Smooth muscle cell (in vitro differentiated cells): ENCODE data around the gene TBC1D16. TPM values are rescaled to one million over a fixed set of nuclear protein-coding genes. Genes with fewer than 3 reads are reported as not detected.
A peak's percentile ranks its signal among the peaks of the same experiment; 100 is the strongest.
"Not testable (repeated sequence)": the region's sequence is repeated elsewhere in the genome, so short reads cannot be mapped to it uniquely, and the experiment has no call there.

Experiments used
- DNase-seq: peaks from one replicate; lab custom pipeline; 2025; ENCODE audit not compliant: unreplicated experiment; lab: John Stamatoyannopoulos, UW
- H2AFZ ChIP-seq: fragments of 200-600 bp; sonication (generic); 2 replicates; pipeline ENCODE4 v1.6.0; 2016; ENCODE audit warnings: antibody characterized with exemption, low read depth, mild to moderate bottlenecking
- H3F3A ChIP-seq: fragments of 200-600 bp; sonication (generic); 2 replicates; pipeline ENCODE4 v1.6.0; 2017; ENCODE audit warnings: antibody characterized with exemption, low read depth
- H3K27ac ChIP-seq: fragments of 200-600 bp; sonication (generic); 2 replicates; pipeline ENCODE4 v1.5.1; 2016; ENCODE audit warnings: low read depth, mild to moderate bottlenecking
- H3K27me3 ChIP-seq: fragments of 200-600 bp; sonication (generic); 2 replicates; pipeline ENCODE4 v1.6.1; 2016; ENCODE audit warnings: low read depth, mild to moderate bottlenecking
- H3K36me3 ChIP-seq: fragments of 200-600 bp; sonication (generic); 2 replicates; pipeline ENCODE4 v1.5.1; 2016; ENCODE audit warnings: low read depth
- H3K4me1 ChIP-seq: fragments of 200-600 bp; sonication (generic); 2 replicates; pipeline ENCODE4 v1.5.1; 2016; ENCODE audit warnings: low read depth
- H3K4me2 ChIP-seq: fragments of 200-600 bp; sonication (generic); 2 replicates; pipeline ENCODE4 v1.6.0; 2016; ENCODE audit warnings: mild to moderate bottlenecking
- H3K4me3 ChIP-seq: fragments of 200-600 bp; sonication (generic); 2 replicates; pipeline ENCODE4 v1.5.1; 2016; ENCODE audit warnings: mild to moderate bottlenecking
- H3K79me2 ChIP-seq: fragments of 200-600 bp; sonication (generic); 2 replicates; pipeline ENCODE4 v1.6.0; 2016; ENCODE audit warnings: low read depth, mild to moderate bottlenecking
- H3K9ac ChIP-seq: fragments of 200-600 bp; sonication (generic); 2 replicates; pipeline ENCODE4 v1.6.0; 2016; ENCODE audit warnings: low read depth
- H3K9me3 ChIP-seq: fragments of 200-600 bp; sonication (generic); replicated peaks from 2 replicates; pipeline ENCODE4 v1.5.1; 2016; ENCODE audit warnings: low read depth
- H4K20me1 ChIP-seq: fragments of 200-600 bp; sonication (generic); 2 replicates; pipeline ENCODE4 v1.6.0; 2016; ENCODE audit warnings: low read depth
- CTCF ChIP-seq: fragments of 200-600 bp; sonication (generic); IDR thresholded peaks from 2 replicates; pipeline ENCODE4 v1.5.1; 2017; ENCODE audit warnings: borderline replicate concordance, mild to moderate bottlenecking, antibody characterized with exemption; ENCODE audit not compliant: insufficient read depth, poor library complexity, severe bottlenecking
- WGBS: methylation state at CpG from one replicate; pipeline ENCODE4 v1.1.7; 2016; ENCODE audit warnings: low lambda C conversion rate; 5-methylcytosine and 5-hydroxymethylcytosine counted together
- polyA plus RNA-seq: library from polyadenylated mRNA; unstranded; fragments of >200 nt; fragmentation: Nextera tagmentation; extraction: Ambion mirVana; gene quantifications from 2 replicates; pipeline ENCODE4 v1.2.1, GENCODE V29; 2016
- total RNA-seq: library from RNA; depleted of rRNA; stranded (reverse); fragments of >200 nt; gene quantifications from 2 replicates; pipeline ENCODE4 v1.2.3, GENCODE V29; 2014

TBC1D16 gene
- total and polyA plus RNA-seq, 2 experiments from 2014 or later: 17.4 to 24.6 TPM

GRCh38 chr17:79996291-79996690, 39.4 kb downstream of the TBC1D16 start:
- Histone ChIP-seq H3K36me3 (no peaks in the 10 kb centered on the region), H3K27ac (no peak overlapping the region)
- WGBS: 96% methylated on average over 12 of the region's 12 CpGs

GRCh38 chr17:79995696-79996095, 40.0 kb downstream of the TBC1D16 start:
- TF ChIP-seq CTCF: no peak
- peaks cover 3% of the 10 kb centered on the region for H3K79me2 ChIP-seq
- 97% methylated on average over 8 of the region's 8 CpGs for WGBS
- peaks cover 11% of the 10 kb centered on the region for H3K4me1 ChIP-seq
- H2AFZ ChIP-seq: no peak overlapping the region
- no peaks in the 10 kb centered on the region for H3K9me3 ChIP-seq
- no peak for DNase-seq
- no peaks in the 10 kb centered on the region for H3K27me3 ChIP-seq
- no peaks in the 10 kb centered on the region for H3K36me3 ChIP-seq
- no peak overlapping the region for H3K27ac ChIP-seq
- no peaks in the 10 kb centered on the region for H3F3A ChIP-seq
- no peak overlapping the region for H3K4me3 ChIP-seq
- no peak overlapping the region for H3K4me2 ChIP-seq
- no peak overlapping the region for H3K9ac ChIP-seq
- H4K20me1 ChIP-seq: peaks cover 9% of the 10 kb centered on the region

More at GRCh38 chr17:79996291-79996690, 39.4 kb downstream of the TBC1D16 start:
- Histone ChIP-seq H3K9ac (no peak overlapping the region), H4K20me1 (peaks cover 6% of the 10 kb centered on the region), H3K27me3 (no peaks in the 10 kb centered on the region), H3K9me3 (no peaks in the 10 kb centered on the region), H3K4me2 (no peak overlapping the region), H3K4me3 (no peak overlapping the region), H2AFZ (no peak overlapping the region), H3F3A (no peaks in the 10 kb centered on the region), H3K4me1 (peaks cover 11% of the 10 kb centered on the region), H3K79me2 (peaks cover 3% of the 10 kb centered on the region)
- no peak for DNase-seq
- no peak for TF ChIP-seq CTCF

- Histone ChIP-seq H3K27me3 (no peaks in the 10 kb centered on the region), H3K4me2 (no peak overlapping the region), H3K9me3 (no peaks in the 10 kb centered on the region), H3K4me3 (no peak overlapping the region), H3K36me3 (no peaks in the 10 kb centered on the region), H3K27ac (peak overlapping the region; percentile 87), H2AFZ (no peak overlapping the region), H3K4me1 (peaks cover 11% of the 10 kb centered on the region), H3F3A (peaks cover 3% of the 10 kb centered on the region), H3K9ac (no peak overlapping the region), H4K20me1 (peaks cover 19% of the 10 kb centered on the region), H3K79me2 (no peaks in the 10 kb centered on the region)
- 94% methylated on average over 13 of the region's 13 CpGs for WGBS
- DNase-seq: no peak
- TF ChIP-seq CTCF: no peak
Measured at GRCh38 chr17:79994602-79995001, 41.1 kb downstream of the TBC1D16 start.

- H3K4me3 ChIP-seq: peak overlapping the region; percentile 8
- H3K9me3 ChIP-seq, H3F3A ChIP-seq, H3K79me2 ChIP-seq, H3K36me3 ChIP-seq, H3K27me3 ChIP-seq, H2AFZ ChIP-seq, DNase-seq: not testable (repeated sequence)
- H3K4me2 ChIP-seq: peak overlapping the region; percentile 85
- H4K20me1 ChIP-seq: peaks cover 21% of the 10 kb centered on the region
- peaks cover 11% of the 10 kb centered on the region for H3K4me1 ChIP-seq
- peak overlapping the region; percentile 87 for H3K27ac ChIP-seq
- WGBS: 78% methylated on average over 4 of the region's 4 CpGs
- H3K9ac ChIP-seq: peak overlapping the region; percentile 67
Measured at GRCh38 chr17:79994228-79994569, 41.5 kb downstream of the TBC1D16 start.
